HCT116 (cell line): ENCODE measurements around the gene MSRB3.

Experiments
- CTCF ChIP-seq, 3 experiments: fragments of 200-600 bp in 1 of 3; sonication (generic) in 1 of 3; IDR thresholded peaks in 2 of 3; conservative IDR thresholded peaks in 1 of 3; 2 replicates each; pipeline ENCODE4 v1.5.1; 2012 to 2017; ENCODE audit warnings: low read depth in 2 of 3, low read length in 2 of 3, antibody characterized with exemption in 1 of 3, borderline replicate concordance in 1 of 3, control low read depth in 1 of 3, mild to moderate bottlenecking in 1 of 3, mixed read lengths in 1 of 3, mixed run types in 1 of 3, moderate library complexity in 1 of 3; ENCODE audit not compliant: insufficient read depth in 1 of 3
- MAX ChIP-seq: IDR thresholded peaks from 2 replicates; pipeline ENCODE4 v1.6.1; 2012
- POLR2A ChIP-seq: IDR thresholded peaks from 2 replicates; pipeline ENCODE4 v1.7.0; 2011; ENCODE audit warnings: borderline replicate concordance; ENCODE audit not compliant: insufficient read depth, insufficient read length; ENCODE audit errors: extremely low read depth
- RAD21 ChIP-seq: IDR thresholded peaks from 2 replicates; pipeline ENCODE4 v1.6.1; 2012; ENCODE audit warnings: low read depth, mild to moderate bottlenecking
- SP1 ChIP-seq: IDR thresholded peaks from 2 replicates; pipeline ENCODE4 v1.6.1; 2012; ENCODE audit warnings: low read depth
- YY1 ChIP-seq: IDR thresholded peaks from 2 replicates; pipeline ENCODE4 v1.6.1; 2011; ENCODE audit warnings: low read length, low read depth, moderate library complexity, mild to moderate bottlenecking; ENCODE audit not compliant: insufficient replicate concordance; ENCODE audit errors: extremely low read depth

GRCh38 chr12:65302891-65303290, 24.4 kb downstream of the MSRB3 start:
- TF ChIP-seq MAX (no peak), CTCF (IDR thresholded peaks at IDR 0.05 in 2 of 3, conservative IDR thresholded peaks at IDR 0.05 in 1 of 3; ENCODE audit: borderline replicate concordance in 1 of 3, insufficient read depth in 1 of 3, low read depth in 2 of 3, low read length in 2 of 3) (no peak), YY1 (no peak), SP1 (no peak), POLR2A (no peak), RAD21 (no peak)
